Lower leg skin (tissue), 4 donors: Measurements from ENCODE around the gene PBX1. TPM values are rescaled to one million over a fixed set of nuclear protein-coding genes. Genes with fewer than 3 reads are reported as not detected.

Experiments used
- DNase-seq, 2 donors: peaks; one replicate each; pipeline ENCODE4 v3.0.0-alpha.2; 2019; ENCODE audit warnings: low spot score in 2 of 2
- H3K4me3 ChIP-seq: fragments of 200-600 bp; sonication (generic); 2 replicates; pipeline ENCODE4 v1.5.1; 2017; ENCODE audit warnings: mild to moderate bottlenecking, low read depth; ENCODE audit not compliant: poor library complexity, severe bottlenecking
- POLR2A ChIP-seq, 2 donors: fragments of 450-650 bp; IDR thresholded peaks; one replicate each; pipeline ENCODE4 v1.6.1; 2016 to 2017; ENCODE audit warnings: antibody characterized with exemption in 2 of 2, mild to moderate bottlenecking in 1 of 2, moderate library complexity in 1 of 2
- WGBS, 2 donors: methylation state at CpG; one replicate each; pipeline ENCODE4 v1.1.5; 2018; 5-methylcytosine and 5-hydroxymethylcytosine counted together
- intact Hi-C: fragments of 100-400 bp; cut with DNase I; formaldehyde crosslinking; loops from one replicate; pipeline ENCODE4 v1.15.0; 2023; ENCODE audit warnings: low total_unique reads
- total RNA-seq, 4 donors: library from RNA; depleted of rRNA; stranded (reverse); fragments of >200 nt; gene quantifications; one replicate each; pipeline ENCODE4 v1.1.0, GENCODE V29; 2016
- TF ChIP-seq, protein P1 (sequence below), 3 donors: fragments of 450-650 bp; IDR thresholded peaks; one replicate each; pipeline ENCODE4 v1.5.1; 2016; ENCODE audit warnings: antibody characterized with exemption in 3 of 3, mild to moderate bottlenecking in 3 of 3, moderate library complexity in 2 of 3

The PBX1 gene
- total RNA-seq: 10 to 100 TPM; 10.0 to 24.1 (median 15.4) TPM

DNA sequence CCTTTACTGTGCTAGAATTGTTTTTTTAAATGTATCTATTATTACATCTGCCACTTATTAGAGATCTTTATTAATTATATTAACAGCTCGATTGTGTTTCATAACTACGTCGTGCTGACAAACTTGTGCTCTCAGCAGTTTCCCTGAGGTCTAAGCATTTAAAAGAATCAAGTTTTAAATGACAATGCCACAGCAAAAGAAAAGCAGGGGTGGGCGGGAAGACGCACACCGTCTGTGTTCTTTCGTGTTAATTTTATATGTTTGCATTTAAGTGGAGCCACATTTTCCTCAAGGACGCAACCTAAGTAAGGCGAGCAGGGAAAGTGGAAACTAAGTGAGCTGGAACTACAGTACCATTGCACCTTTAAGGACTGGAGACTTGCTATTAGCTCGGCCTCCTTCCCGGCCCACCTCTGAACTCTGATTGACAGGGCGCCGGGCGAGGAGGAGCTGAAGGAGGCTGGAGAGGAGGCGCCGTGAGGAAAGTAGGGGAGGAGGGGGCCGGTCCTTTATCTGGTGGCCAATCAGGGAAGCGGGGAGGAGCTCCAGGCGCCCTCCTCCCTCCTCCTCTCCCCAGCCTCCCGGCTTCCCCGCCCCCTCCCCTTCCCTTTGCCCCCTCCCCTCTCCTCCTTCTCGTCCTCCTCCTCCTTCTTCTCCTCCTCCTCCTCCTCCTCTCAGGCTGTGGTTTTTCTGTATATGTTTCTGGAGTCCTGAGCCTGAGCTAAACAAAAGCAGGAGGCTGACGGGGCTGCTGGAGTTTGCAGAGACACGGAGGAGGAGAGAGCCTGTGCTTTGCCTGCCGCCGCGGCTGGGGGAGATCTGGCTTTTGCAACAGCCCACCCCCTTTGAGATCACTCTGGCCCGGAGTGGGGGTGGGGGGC, at the start of gene PBX1:
TSS of gene PBX1 (plus strand) at position 724 of the 881 bp plus-strand sequence.
- intact Hi-C loops: no loop called here
- H3K4me3 ChIP-seq: peak within 1 kb of the TSS; percentile 52
- TF ChIP-seq POLR2A (IDR thresholded peaks at IDR 0.05): peak in 1 of 2 donors; percentile 45
- TF ChIP-seq, protein P1, sequence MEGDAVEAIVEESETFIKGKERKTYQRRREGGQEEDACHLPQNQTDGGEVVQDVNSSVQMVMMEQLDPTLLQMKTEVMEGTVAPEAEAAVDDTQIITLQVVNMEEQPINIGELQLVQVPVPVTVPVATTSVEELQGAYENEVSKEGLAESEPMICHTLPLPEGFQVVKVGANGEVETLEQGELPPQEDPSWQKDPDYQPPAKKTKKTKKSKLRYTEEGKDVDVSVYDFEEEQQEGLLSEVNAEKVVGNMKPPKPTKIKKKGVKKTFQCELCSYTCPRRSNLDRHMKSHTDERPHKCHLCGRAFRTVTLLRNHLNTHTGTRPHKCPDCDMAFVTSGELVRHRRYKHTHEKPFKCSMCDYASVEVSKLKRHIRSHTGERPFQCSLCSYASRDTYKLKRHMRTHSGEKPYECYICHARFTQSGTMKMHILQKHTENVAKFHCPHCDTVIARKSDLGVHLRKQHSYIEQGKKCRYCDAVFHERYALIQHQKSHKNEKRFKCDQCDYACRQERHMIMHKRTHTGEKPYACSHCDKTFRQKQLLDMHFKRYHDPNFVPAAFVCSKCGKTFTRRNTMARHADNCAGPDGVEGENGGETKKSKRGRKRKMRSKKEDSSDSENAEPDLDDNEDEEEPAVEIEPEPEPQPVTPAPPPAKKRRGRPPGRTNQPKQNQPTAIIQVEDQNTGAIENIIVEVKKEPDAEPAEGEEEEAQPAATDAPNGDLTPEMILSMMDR (IDR thresholded peaks at IDR 0.05): no peak
- DNase-seq: peak; percentile 98 to 99
- WGBS, 2 donors: 0 to 1% methylated on average over 27 to 28 of the region's 28 CpGs

DNA sequence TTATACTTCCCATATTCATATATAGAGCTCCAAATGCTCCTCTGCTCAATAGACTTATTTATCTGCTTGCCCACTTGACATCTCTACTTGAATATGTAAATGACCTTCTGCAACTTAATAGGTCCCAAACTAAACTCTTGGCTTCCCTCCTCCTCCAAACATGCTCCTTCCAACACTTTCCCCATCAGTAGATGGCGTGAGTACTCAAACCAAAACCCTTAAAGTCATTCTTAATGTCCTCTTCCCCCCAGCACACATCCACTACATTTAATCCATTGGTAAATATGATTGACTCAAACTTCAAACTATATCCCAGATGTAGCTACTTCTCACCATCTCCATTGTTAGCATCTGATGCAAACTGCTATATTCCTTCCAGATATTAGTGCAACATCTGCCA, 48.5 kb upstream of the PBX1 start:
- no peak for TF ChIP-seq POLR2A (IDR thresholded peaks at IDR 0.05)
- TF ChIP-seq, protein P1 (IDR thresholded peaks at IDR 0.05): no peak
- DNase-seq: no peak
- H3K4me3 ChIP-seq: no peak overlapping the region
- 80 to 87% methylated on average over 1 of the region's 1 CpG for WGBS, 2 donors
- intact Hi-C loops: no loop called here

GRCh38 chr1:164511001-164511705, 47.8 kb upstream of the PBX1 start:
- WGBS, 2 donors: 79 to 84% methylated on average over 5 of the region's 5 CpGs
- no peak overlapping the region for H3K4me3 ChIP-seq
- TF ChIP-seq, protein P1 (IDR thresholded peaks at IDR 0.05): no peak
- TF ChIP-seq POLR2A (IDR thresholded peaks at IDR 0.05): no peak
- DNase-seq: no peak
- intact Hi-C loops: no loop called here

- WGBS, 2 donors: 54 to 76% methylated on average over 2 of the region's 2 CpGs
- no peak for DNase-seq
- TF ChIP-seq, protein P1 (IDR thresholded peaks at IDR 0.05): no peak
- TF ChIP-seq POLR2A (IDR thresholded peaks at IDR 0.05): no peak
- no peak overlapping the region for H3K4me3 ChIP-seq
- intact Hi-C loops: no loop called here
Observed at GRCh38 chr1:164515231-164515630, 43.8 kb upstream of the PBX1 start.

DNA sequence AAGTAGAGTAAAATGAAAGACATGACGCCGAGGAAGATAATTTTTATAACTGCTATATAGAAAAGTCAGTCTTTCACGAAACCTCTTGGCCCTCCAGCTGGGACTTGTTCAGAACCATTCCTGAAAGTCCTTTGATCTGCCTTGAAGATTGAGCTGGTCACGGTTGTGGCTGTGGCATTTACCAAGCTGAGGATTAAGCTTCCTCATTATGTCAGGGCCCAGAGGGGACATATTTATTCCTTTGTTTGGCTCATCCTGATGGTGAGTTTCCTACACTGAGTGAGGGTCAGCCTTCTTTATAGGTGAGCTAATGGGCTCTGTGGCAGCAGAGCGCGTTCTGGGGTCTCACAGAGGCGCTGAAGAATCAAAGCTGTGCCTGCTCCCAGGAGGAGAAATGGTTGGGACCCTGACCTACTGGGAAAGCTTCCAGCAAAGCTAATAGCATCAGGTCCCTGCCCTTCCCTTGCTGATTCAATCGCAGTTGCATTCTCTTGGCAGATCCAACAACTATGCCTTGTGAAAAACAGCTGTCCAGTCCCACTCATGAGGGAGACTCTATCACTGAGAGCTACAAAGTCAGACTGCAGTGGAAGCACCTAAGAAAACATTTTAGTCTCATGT, 43.2 kb upstream of the PBX1 start:
- no peak overlapping the region for H3K4me3 ChIP-seq
- WGBS, 2 donors: 58 to 66% methylated on average over 8 of the region's 8 CpGs
- no peak for TF ChIP-seq POLR2A (IDR thresholded peaks at IDR 0.05)
- TF ChIP-seq, protein P1 (IDR thresholded peaks at IDR 0.05): no peak
- intact Hi-C loops: no loop called here
- DNase-seq: no peak
